Activated effector memory CD4-positive, alpha-beta T cell treated with Interleukin-2 at 50 U/mL for 16 hours (primary cell): ENCODE measurements around the gene CAP1.

Experiments used
- DNase-seq: peaks from one replicate; pipeline ENCODE4 v3.0.0-alpha.2; 2020

CAP1 gene

GRCh38 chr1:40102038-40102437, 61.5 kb downstream of the CAP1 start:
- DNase-seq, result no peak

- DNase-seq, result no peak
These were observed 62.4 kb downstream of the CAP1 start for GRCh38 chr1:40102896-40103295.

- DNase-seq, result no peak
These were observed 64.5 kb downstream of the CAP1 start for GRCh38 chr1:40105028-40105427.

GRCh38 chr1:40107290-40107959, 66.9 kb downstream of the CAP1 start:
- no peak for DNase-seq

GRCh38 chr1:40110389-40110788, 69.9 kb downstream of the CAP1 start:
- no peak for DNase-seq

GRCh38 chr1:40114400-40114799, 73.9 kb downstream of the CAP1 start:
- no peak for DNase-seq

GRCh38 chr1:40120128-40120527, 79.6 kb downstream of the CAP1 start:
- no peak for DNase-seq
